ENCODE data around the gene PTHLH.

- TF ChIP-seq CTCF (IDR thresholded peaks at IDR 0.05; ENCODE audit: insufficient read depth, low read depth, low read length) (no peak), EZH2 (IDR thresholded peaks at IDR 0.05; ENCODE audit: insufficient read depth, low read length) (no peak)
Measured at GRCh38 chr12:28021704-28022103, 49.2 kb upstream of the PTHLH start.
